NCI-H2227 treated with DMSO at 0.1 percent for 48 hours (cell line): ENCODE results near the gene TNRC6C.
"Not testable (repeated sequence)": the region's sequence is repeated elsewhere in the genome, so short reads cannot be mapped to it uniquely, and the experiment has no call there.

ENCODE experiments used
- DNase-seq: peaks from one replicate; lab custom pipeline; 2025; lab: John Stamatoyannopoulos, UW

The TNRC6C gene

GRCh38 chr17:78111727-78112517 is 153.4 kb downstream of the TNRC6C start:
- no peak for DNase-seq

- DNase-seq, result peak; percentile 59
Observed at GRCh38 chr17:78112518-78113471, 154.3 kb downstream of the TNRC6C start.

- DNase-seq, result no peak
Observed at GRCh38 chr17:78113804-78114785, 155.6 kb downstream of the TNRC6C start.

GRCh38 chr17:78114831-78115723 is 156.6 kb downstream of the TNRC6C start:
- no peak for DNase-seq

GRCh38 chr17:78115803-78116202 is 157.3 kb downstream of the TNRC6C start:
- DNase-seq, result not testable (repeated sequence)

- no peak for DNase-seq
Observed at GRCh38 chr17:78116411-78116810, 157.9 kb downstream of the TNRC6C start.

GRCh38 chr17:78117027-78117981 is 158.8 kb downstream of the TNRC6C start:
- DNase-seq, result peak; percentile 36

GRCh38 chr17:78118801-78119241 is 160.3 kb downstream of the TNRC6C start:
- DNase-seq, result no peak

- DNase-seq, result no peak
Observed at GRCh38 chr17:78120537-78120936, 162.0 kb downstream of the TNRC6C start.

- DNase-seq, result no peak
Observed at GRCh38 chr17:78120971-78121800, 162.7 kb downstream of the TNRC6C start.

GRCh38 chr17:78121801-78122215 is 163.3 kb downstream of the TNRC6C start:
- no peak for DNase-seq

- no peak for DNase-seq
Observed at GRCh38 chr17:78122216-78122930, 163.9 kb downstream of the TNRC6C start.

- no peak for DNase-seq
Observed at GRCh38 chr17:78122931-78123249, 164.4 kb downstream of the TNRC6C start.

GRCh38 chr17:78123258-78123929 is 164.9 kb downstream of the TNRC6C start:
- no peak for DNase-seq

- no peak for DNase-seq
Observed at GRCh38 chr17:78124081-78124835, 165.8 kb downstream of the TNRC6C start.

GRCh38 chr17:78124836-78125137 is 166.3 kb downstream of the TNRC6C start:
- no peak for DNase-seq
